ENCODE measurements around the gene ARHGEF26.
"Not testable (repeated sequence)": the region's sequence is repeated elsewhere in the genome, so short reads cannot be mapped to it uniquely, and the experiment has no call there.

Gene ARHGEF26

GRCh38 chr3:154120961-154121700, at the start of gene ARHGEF26:
TSS of gene ARHGEF26 (plus strand) at chr3:154121390. CDS start at chr3:154121993, 603 bp downstream.
- DNase-seq = no peak

- no peak for DNase-seq
Measured at GRCh38 chr3:154074966-154075365, 46.2 kb upstream of the ARHGEF26 start.

- no peak for DNase-seq
Measured at GRCh38 chr3:154078672-154079071, 42.5 kb upstream of the ARHGEF26 start.

- no peak for DNase-seq
Measured at GRCh38 chr3:154081305-154081704, 39.9 kb upstream of the ARHGEF26 start.

GRCh38 chr3:154085071-154085470, 36.1 kb upstream of the ARHGEF26 start:
- no peak for DNase-seq

GRCh38 chr3:154085799-154086198, 35.4 kb upstream of the ARHGEF26 start:
- no peak for DNase-seq

GRCh38 chr3:154086286-154086685, 34.9 kb upstream of the ARHGEF26 start:
- no peak for DNase-seq

- not testable (repeated sequence) for DNase-seq
Measured at GRCh38 chr3:154087756-154088480, 33.3 kb upstream of the ARHGEF26 start.

- no peak for DNase-seq
Measured at GRCh38 chr3:154089421-154090420, 31.5 kb upstream of the ARHGEF26 start.

- DNase-seq = no peak
Measured at GRCh38 chr3:154094051-154094450, 27.1 kb upstream of the ARHGEF26 start.

GRCh38 chr3:154095832-154096421, 25.3 kb upstream of the ARHGEF26 start:
- no peak for DNase-seq

GRCh38 chr3:154098376-154098775, 22.8 kb upstream of the ARHGEF26 start:
- no peak for DNase-seq

- no peak for DNase-seq
Measured at GRCh38 chr3:154100556-154100955, 20.6 kb upstream of the ARHGEF26 start.

GRCh38 chr3:154101250-154101649, 19.9 kb upstream of the ARHGEF26 start:
- DNase-seq = no peak

GRCh38 chr3:154102225-154102624, 19.0 kb upstream of the ARHGEF26 start:
- no peak for DNase-seq

- DNase-seq = no peak
Measured at GRCh38 chr3:154105218-154105975, 15.8 kb upstream of the ARHGEF26 start.

GRCh38 chr3:154111365-154111935, 9.7 kb upstream of the ARHGEF26 start:
- DNase-seq = no peak

GRCh38 chr3:154112146-154112852, 8.9 kb upstream of the ARHGEF26 start:
- DNase-seq = no peak

- no peak for DNase-seq
Measured at GRCh38 chr3:154113609-154114008, 7.6 kb upstream of the ARHGEF26 start.

- no peak for DNase-seq
Measured at GRCh38 chr3:154115332-154115731, 5.9 kb upstream of the ARHGEF26 start.

- DNase-seq = no peak
Measured at GRCh38 chr3:154119951-154120350, 1.2 kb upstream of the ARHGEF26 start.
